SK-N-SH treated with all-trans-retinoic acid at 6 μM for 48 hours (cell line): ENCODE data around the gene THSD8.

Experiments used
- ATAC-seq: fragments of 200-7000 bp; cut with Tn5 transposase; 3 replicates; pipeline ENCODE4 v1.9.1; 2020; ENCODE audit warnings: mild to moderate bottlenecking, moderate library complexity
- ARNTL ChIP-seq: fragments of 450-650 bp; formaldehyde crosslinking; IDR thresholded peaks from 2 replicates; pipeline ENCODE4 v1.5.0; 2020; ENCODE audit warnings: low read depth, mild to moderate bottlenecking, moderate library complexity, borderline replicate concordance
- BACH2 ChIP-seq: fragments of 250-450 bp; sonication (Bioruptor Pico); IDR thresholded peaks from 2 replicates; pipeline ENCODE4 v1.9.0; 2021; ENCODE audit warnings: mild to moderate bottlenecking, borderline replicate concordance
- CREB5 ChIP-seq: fragments of 250-450 bp; sonication (Bioruptor Pico); IDR thresholded peaks from 2 replicates; pipeline ENCODE4 v1.5.1; 2020; ENCODE audit warnings: low read depth, mild to moderate bottlenecking, moderate library complexity
- CSDC2 ChIP-seq: fragments of 250-450 bp; sonication (Bioruptor Pico); IDR thresholded peaks from 2 replicates; pipeline ENCODE4 v1.5.0; 2020; ENCODE audit warnings: mild to moderate bottlenecking, moderate library complexity
- CSRNP3 ChIP-seq: fragments of 250-450 bp; sonication (Bioruptor Pico); IDR thresholded peaks from 2 replicates; pipeline ENCODE4 v1.5.1; 2021; ENCODE audit warnings: mild to moderate bottlenecking, moderate library complexity
- ESRRG ChIP-seq: fragments of 250-450 bp; sonication (Bioruptor Pico); IDR thresholded peaks from 2 replicates; pipeline ENCODE4 v1.6.1; 2021; ENCODE audit warnings: mild to moderate bottlenecking
- GLIS3 ChIP-seq: fragments of 250-450 bp; sonication (Bioruptor Pico); IDR thresholded peaks from 2 replicates; pipeline ENCODE4 v1.5.0; 2020; ENCODE audit warnings: mild to moderate bottlenecking, moderate library complexity
- ISL1 ChIP-seq: fragments of 250-450 bp; sonication (Bioruptor Pico); IDR thresholded peaks from 2 replicates; pipeline ENCODE4 v2.1.2; 2022; ENCODE audit warnings: mild to moderate bottlenecking, moderate library complexity
- OSR1 ChIP-seq: fragments of 250-450 bp; sonication (Bioruptor Pico); IDR thresholded peaks from 2 replicates; pipeline ENCODE4 v1.8.0; 2022; ENCODE audit warnings: moderate library complexity, mild to moderate bottlenecking, inconsistent platforms
- PATZ1 ChIP-seq: fragments of 250-450 bp; sonication (Bioruptor Pico); IDR thresholded peaks from 2 replicates; pipeline ENCODE4 v1.8.0; 2020; ENCODE audit warnings: mild to moderate bottlenecking, moderate library complexity, borderline replicate concordance
- POU6F1 ChIP-seq: fragments of 250-450 bp; sonication (Bioruptor Pico); IDR thresholded peaks from 2 replicates; pipeline ENCODE4 v1.8.0; 2021; ENCODE audit warnings: low read depth, mild to moderate bottlenecking, moderate library complexity, borderline replicate concordance
- PPARA ChIP-seq: fragments of 250-450 bp; sonication (Bioruptor Pico); IDR thresholded peaks from 2 replicates; pipeline ENCODE4 v1.5.0; 2020; ENCODE audit warnings: mild to moderate bottlenecking, borderline replicate concordance
- RARB ChIP-seq: fragments of 250-450 bp; sonication (Bioruptor Pico); IDR thresholded peaks from 2 replicates; pipeline ENCODE4 v1.8.0; 2021; ENCODE audit warnings: mild to moderate bottlenecking, moderate library complexity
- SNAI2 ChIP-seq: fragments of 250-450 bp; sonication (Bioruptor Pico); IDR thresholded peaks from 2 replicates; pipeline ENCODE4 v1.5.0; 2020; ENCODE audit warnings: mild to moderate bottlenecking, moderate library complexity
- TCF4 ChIP-seq: fragments of 250-450 bp; sonication (Bioruptor Pico); IDR thresholded peaks from 2 replicates; pipeline ENCODE4 v1.8.0; 2021; ENCODE audit warnings: mild to moderate bottlenecking, moderate library complexity, borderline replicate concordance
- TOX ChIP-seq: fragments of 250-450 bp; sonication (Bioruptor Pico); IDR thresholded peaks from 2 replicates; pipeline ENCODE4 v1.8.0; 2021; ENCODE audit warnings: mild to moderate bottlenecking, moderate library complexity, borderline replicate concordance
- TSHZ2 ChIP-seq: fragments of 250-450 bp; sonication (Bioruptor Pico); IDR thresholded peaks from 2 replicates; pipeline ENCODE4 v1.5.0; 2020; ENCODE audit warnings: mild to moderate bottlenecking, moderate library complexity
- ZC3H10 ChIP-seq: fragments of 250-450 bp; sonication (Bioruptor Pico); IDR thresholded peaks from 2 replicates; pipeline ENCODE4 v1.5.1; 2021; ENCODE audit warnings: mild to moderate bottlenecking, moderate library complexity
- ZFP3 ChIP-seq: fragments of 250-450 bp; sonication (Bioruptor Pico); IDR thresholded peaks from 2 replicates; pipeline ENCODE4 v1.5.0; 2020; ENCODE audit warnings: mild to moderate bottlenecking, moderate library complexity
- ZFP30 ChIP-seq: fragments of 450-650 bp; formaldehyde crosslinking; IDR thresholded peaks from 2 replicates; pipeline ENCODE4 v1.5.0; 2022; ENCODE audit warnings: mild to moderate bottlenecking, moderate library complexity
- ZNF565 ChIP-seq: fragments of 450-650 bp; formaldehyde crosslinking; conservative IDR thresholded peaks from 2 replicates; pipeline ENCODE4 v1.5.0; 2020; ENCODE audit warnings: low read depth, mild to moderate bottlenecking, moderate library complexity
- ZNF70 ChIP-seq: fragments of 450-650 bp; formaldehyde crosslinking; IDR thresholded peaks from 2 replicates; pipeline ENCODE4 v1.5.0; 2020; ENCODE audit warnings: mild to moderate bottlenecking, moderate library complexity
- ZNF8 ChIP-seq: fragments of 450-650 bp; formaldehyde crosslinking; IDR thresholded peaks from 2 replicates; pipeline ENCODE4 v1.5.0; 2020; ENCODE audit warnings: mild to moderate bottlenecking, moderate library complexity

THSD8 gene

GRCh38 chr19:12792853-12793289 lies 9.0 kb upstream of the THSD8 start:
- TF ChIP-seq TCF4 (CRISPR knock-in tag) (no peak), GLIS3 (peak; percentile 46; the same call in 1 of the 2 replicates)
- no peak for ATAC-seq

- ATAC-seq: peak; percentile 41
Observed at GRCh38 chr19:12793290-12794195, 8.3 kb upstream of the THSD8 start.

More at GRCh38 chr19:12793290-12794195, 8.3 kb upstream of the THSD8 start:
- no peak for TF ChIP-seq PPARA
- peak; percentile 66 for TF ChIP-seq TOX (CRISPR knock-in tag)
- TF ChIP-seq ZC3H10: peak; percentile 92
- TF ChIP-seq ZFP30: no peak
- TF ChIP-seq OSR1 (CRISPR knock-in tag): no peak
- peak; percentile 68; the same call in 1 of the 2 replicates for TF ChIP-seq ZFP3 (CRISPR knock-in tag)
- TF ChIP-seq SNAI2: peak; percentile 72; the same call in 1 of the 2 replicates
- TF ChIP-seq GLIS3: peak; percentile 88; the same call in 1 of the 2 replicates
- TF ChIP-seq ESRRG (CRISPR knock-in tag): peak; percentile 94
- peak; percentile 89 for TF ChIP-seq PATZ1 (CRISPR knock-in tag)
- peak; percentile 88; the same call in 1 of the 2 replicates for TF ChIP-seq CSRNP3
- TF ChIP-seq CREB5 (CRISPR knock-in tag): no peak
- 0 out of 2 replicates have a peak, but pooled peaks have one; percentile 6 for TF ChIP-seq ARNTL (CRISPR knock-in tag)
- TF ChIP-seq RARB: peak; percentile 82
- TF ChIP-seq TSHZ2: peak; percentile 54
- peak; percentile 83 for TF ChIP-seq CSDC2 (CRISPR knock-in tag)
- TF ChIP-seq TCF4 (CRISPR knock-in tag): 0 out of 2 replicates have a peak, but pooled peaks have one; percentile 13
- no peak; the same call in none of the 2 replicates for TF ChIP-seq ZNF70 (CRISPR knock-in tag)
- TF ChIP-seq BACH2 (CRISPR knock-in tag): no peak
- peak; percentile 11; the same call in 1 of the 2 replicates for TF ChIP-seq ZNF565 (CRISPR knock-in tag)
- TF ChIP-seq ZNF8 (CRISPR knock-in tag): no peak
- TF ChIP-seq POU6F1 (CRISPR knock-in tag): peak; percentile 69
- TF ChIP-seq ISL1 (CRISPR knock-in tag): no peak
